ENCODE measurements around the gene VPS29.

Gene VPS29

DNA sequence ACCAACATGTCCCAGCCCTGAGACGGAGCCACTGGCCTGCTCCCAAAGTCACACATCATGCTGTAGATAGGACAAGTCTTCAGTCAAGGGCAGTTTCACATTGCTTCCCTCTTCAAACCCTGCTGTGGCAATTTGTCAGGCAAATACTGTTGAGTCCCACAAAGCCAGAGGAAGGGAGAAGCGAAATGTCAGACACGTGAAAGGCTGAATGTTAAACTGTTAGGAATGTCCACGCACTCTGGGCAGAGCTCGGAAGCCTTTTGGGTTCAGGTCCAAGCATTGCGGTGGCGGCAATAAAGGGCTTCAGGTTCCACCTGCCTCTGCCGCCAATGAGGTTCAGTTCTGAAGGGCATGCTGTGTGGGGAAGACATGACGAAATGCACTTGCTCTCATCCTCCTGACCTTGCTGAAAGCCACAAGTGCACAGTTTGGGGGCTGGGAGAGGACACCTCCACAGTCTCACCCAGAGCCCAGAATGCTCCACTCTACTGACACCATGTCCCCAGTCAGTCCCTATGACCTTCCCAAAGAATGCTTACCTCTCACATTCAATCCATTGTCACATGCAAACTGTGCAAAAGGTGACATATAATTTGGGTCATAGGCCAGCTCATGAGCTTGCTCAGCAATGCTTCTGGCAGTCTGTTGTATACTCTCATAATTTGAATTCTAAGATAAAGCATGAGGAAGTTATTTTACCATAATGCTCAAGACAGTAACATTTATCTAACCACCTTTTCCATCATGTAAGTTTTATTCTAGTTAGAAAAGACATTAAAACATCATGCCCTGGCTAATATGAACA lies 35.9 kb upstream of the VPS29 start:
- peaks cover 18% of the 10 kb centered on the region for H3K36me3 ChIP-seq
- H3K9me3 ChIP-seq = no peaks in the 10 kb centered on the region
- H3K4me1 ChIP-seq = no peaks in the 10 kb centered on the region
- TF ChIP-seq, protein P1, sequence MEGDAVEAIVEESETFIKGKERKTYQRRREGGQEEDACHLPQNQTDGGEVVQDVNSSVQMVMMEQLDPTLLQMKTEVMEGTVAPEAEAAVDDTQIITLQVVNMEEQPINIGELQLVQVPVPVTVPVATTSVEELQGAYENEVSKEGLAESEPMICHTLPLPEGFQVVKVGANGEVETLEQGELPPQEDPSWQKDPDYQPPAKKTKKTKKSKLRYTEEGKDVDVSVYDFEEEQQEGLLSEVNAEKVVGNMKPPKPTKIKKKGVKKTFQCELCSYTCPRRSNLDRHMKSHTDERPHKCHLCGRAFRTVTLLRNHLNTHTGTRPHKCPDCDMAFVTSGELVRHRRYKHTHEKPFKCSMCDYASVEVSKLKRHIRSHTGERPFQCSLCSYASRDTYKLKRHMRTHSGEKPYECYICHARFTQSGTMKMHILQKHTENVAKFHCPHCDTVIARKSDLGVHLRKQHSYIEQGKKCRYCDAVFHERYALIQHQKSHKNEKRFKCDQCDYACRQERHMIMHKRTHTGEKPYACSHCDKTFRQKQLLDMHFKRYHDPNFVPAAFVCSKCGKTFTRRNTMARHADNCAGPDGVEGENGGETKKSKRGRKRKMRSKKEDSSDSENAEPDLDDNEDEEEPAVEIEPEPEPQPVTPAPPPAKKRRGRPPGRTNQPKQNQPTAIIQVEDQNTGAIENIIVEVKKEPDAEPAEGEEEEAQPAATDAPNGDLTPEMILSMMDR (IDR thresholded peaks at IDR 0.05; ENCODE audit: low read depth, low read length) = no peak
- H3K27me3 ChIP-seq = no peaks in the 10 kb centered on the region
- no peak for DNase-seq
- no peak overlapping the region for H3K4me3 ChIP-seq (ENCODE audit: low read depth, low read length)

DNA sequence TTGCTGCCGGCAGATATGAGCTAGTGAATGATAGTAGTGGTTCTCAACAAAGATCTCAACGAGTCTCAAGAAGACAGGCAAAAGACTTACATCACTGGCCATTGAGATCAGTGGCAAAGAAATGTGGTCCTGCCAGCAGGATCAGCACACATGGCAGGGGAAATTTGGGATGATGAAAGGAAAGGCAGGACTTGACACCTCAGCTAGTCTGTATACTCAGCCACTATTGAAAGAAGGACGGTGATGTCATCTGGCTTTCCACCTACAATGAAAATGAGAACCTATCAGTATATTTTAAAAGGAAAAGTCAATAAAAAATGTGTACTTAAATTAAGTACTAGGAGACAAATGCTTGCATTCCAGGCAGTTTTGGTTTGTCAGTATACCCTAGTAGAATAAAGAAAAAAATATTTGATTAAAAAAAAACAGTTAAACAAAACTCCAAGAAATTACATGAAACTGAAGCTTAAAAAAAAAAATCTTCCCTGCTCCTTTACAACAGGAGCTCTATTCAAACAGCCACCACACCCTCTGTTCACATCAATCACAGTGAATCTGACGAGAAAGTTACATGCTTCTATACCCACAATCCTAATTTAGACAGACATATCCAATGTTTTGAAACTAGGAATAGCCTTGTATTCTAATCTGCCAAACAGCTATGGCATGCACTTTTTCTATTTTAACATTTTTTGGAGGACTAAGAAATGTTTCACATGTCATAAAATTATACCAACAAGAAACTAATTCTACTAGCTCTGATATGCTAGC lies 35.1 kb upstream of the VPS29 start:
- H3K4me1 ChIP-seq = no peaks in the 10 kb centered on the region
- no peak overlapping the region for H3K4me3 ChIP-seq (ENCODE audit: low read depth, low read length)
- H3K27me3 ChIP-seq = no peaks in the 10 kb centered on the region
- TF ChIP-seq, protein P1 (IDR thresholded peaks at IDR 0.05; ENCODE audit: low read depth, low read length) = no peak
- DNase-seq = no peak
- H3K9me3 ChIP-seq = no peaks in the 10 kb centered on the region
- H3K36me3 ChIP-seq = peaks cover 18% of the 10 kb centered on the region

DNA sequence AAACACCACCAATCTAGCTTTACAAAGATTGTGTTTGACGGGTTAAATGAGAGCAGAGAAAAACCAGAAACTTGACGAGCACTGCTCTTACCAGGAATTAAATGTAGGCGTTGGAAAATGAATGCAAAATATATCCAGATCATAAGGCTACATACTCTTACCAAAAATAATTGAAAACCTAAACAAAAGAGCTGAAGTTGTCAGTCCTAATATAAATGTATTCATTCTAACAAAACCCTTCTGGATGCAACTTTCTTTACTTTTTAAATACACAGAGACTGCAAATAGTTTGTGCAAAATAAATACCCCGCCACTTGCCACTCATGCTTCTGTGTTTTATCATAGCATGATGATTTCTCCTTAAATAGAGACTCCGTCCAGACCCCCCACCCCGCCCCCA lies 32.9 kb upstream of the VPS29 start:
- peaks cover 18% of the 10 kb centered on the region for H3K36me3 ChIP-seq
- no peaks in the 10 kb centered on the region for H3K27me3 ChIP-seq
- H3K4me3 ChIP-seq (ENCODE audit: low read depth, low read length) = no peak overlapping the region
- H3K4me1 ChIP-seq = no peaks in the 10 kb centered on the region
- no peak for DNase-seq
- H3K9me3 ChIP-seq = no peaks in the 10 kb centered on the region
- TF ChIP-seq, protein P1 (IDR thresholded peaks at IDR 0.05; ENCODE audit: low read depth, low read length) = no peak

DNA sequence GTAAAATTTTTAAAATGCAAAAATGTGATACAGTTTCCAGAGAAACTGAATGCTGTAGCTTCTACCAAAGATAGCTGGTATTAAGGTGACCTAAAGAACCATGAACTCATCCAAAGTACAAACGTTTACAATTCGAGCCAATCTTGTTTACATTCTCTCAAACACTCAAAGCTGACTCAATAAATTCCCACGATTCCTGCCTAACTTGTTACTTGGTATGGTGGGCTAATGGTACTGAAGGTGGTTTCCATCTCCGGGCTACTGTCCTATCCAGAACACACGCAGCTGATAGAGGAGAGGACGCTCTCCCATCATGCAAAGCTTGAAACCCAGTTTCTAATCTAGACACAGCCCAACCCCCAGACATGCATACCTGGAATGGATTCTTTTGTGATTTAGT lies 31.7 kb upstream of the VPS29 start:
- Histone ChIP-seq H3K27me3 (no peaks in the 10 kb centered on the region), H3K36me3 (peaks cover 10% of the 10 kb centered on the region), H3K9me3 (no peaks in the 10 kb centered on the region), H3K4me3 (ENCODE audit: low read depth, low read length) (no peak overlapping the region), H3K4me1 (no peaks in the 10 kb centered on the region)
- DNase-seq = no peak
- TF ChIP-seq, protein P1 (IDR thresholded peaks at IDR 0.05; ENCODE audit: low read depth, low read length) = no peak

DNA sequence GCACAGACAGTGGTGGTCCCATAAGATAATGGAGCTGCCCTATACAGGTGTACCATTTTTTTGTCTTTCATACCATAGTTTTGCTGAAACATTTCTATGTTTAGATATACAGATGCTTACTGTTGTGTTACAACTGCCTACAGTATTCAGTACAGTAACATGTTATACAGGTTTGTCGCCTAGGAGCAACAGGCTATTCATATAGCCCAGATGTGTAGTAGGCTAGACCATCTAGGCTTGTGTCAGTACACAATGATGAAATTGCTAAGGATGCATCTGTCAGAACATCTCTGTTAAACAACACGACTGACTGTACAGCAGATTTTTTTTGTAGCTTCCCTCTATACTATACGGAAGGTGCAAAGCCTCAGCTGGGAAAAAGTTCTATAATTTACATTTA lies 30.7 kb upstream of the VPS29 start:
- TF ChIP-seq, protein P1 (IDR thresholded peaks at IDR 0.05; ENCODE audit: low read depth, low read length) = no peak
- peaks cover 6% of the 10 kb centered on the region for H3K36me3 ChIP-seq
- H3K4me3 ChIP-seq (ENCODE audit: low read depth, low read length) = no peak overlapping the region
- H3K9me3 ChIP-seq = no peaks in the 10 kb centered on the region
- DNase-seq = no peak
- no peaks in the 10 kb centered on the region for H3K27me3 ChIP-seq
- H3K4me1 ChIP-seq = no peaks in the 10 kb centered on the region
